HPDE6-E6E7 (cell line): ENCODE results near the gene ZDHHC18.
"Not testable (repeated sequence)": the region's sequence is repeated elsewhere in the genome, so short reads cannot be mapped to it uniquely, and the experiment has no call there.

Experiments
- DNase-seq: peaks from one replicate; pipeline ENCODE4 v3.0.0; 2011; ENCODE audit warnings: missing footprints; ENCODE audit errors: extremely low spot score

Gene ZDHHC18

GRCh38 chr1:26833432-26834405, 7.2 kb downstream of the ZDHHC18 start:
- DNase-seq: no peak

- not testable (repeated sequence) for DNase-seq
Observed at GRCh38 chr1:26837665-26838064, 11.2 kb downstream of the ZDHHC18 start.

- no peak for DNase-seq
Observed at GRCh38 chr1:26838474-26839338, 12.2 kb downstream of the ZDHHC18 start.

- no peak for DNase-seq
Observed at GRCh38 chr1:26839339-26839722, 12.8 kb downstream of the ZDHHC18 start.

GRCh38 chr1:26839779-26840178, 13.3 kb downstream of the ZDHHC18 start:
- DNase-seq: no peak

GRCh38 chr1:26844424-26845196, 18.1 kb downstream of the ZDHHC18 start:
- DNase-seq: no peak

- not testable (repeated sequence) for DNase-seq
Observed at GRCh38 chr1:26847826-26848225, 21.3 kb downstream of the ZDHHC18 start.

GRCh38 chr1:26848499-26848898, 22.0 kb downstream of the ZDHHC18 start:
- no peak for DNase-seq

GRCh38 chr1:26848941-26849774, 22.7 kb downstream of the ZDHHC18 start:
- DNase-seq: peak; percentile 98

- no peak for DNase-seq
Observed at GRCh38 chr1:26851106-26851684, 24.7 kb downstream of the ZDHHC18 start.

GRCh38 chr1:26852701-26853100, 26.2 kb downstream of the ZDHHC18 start:
- DNase-seq: no peak

- DNase-seq: peak; percentile 86
Observed at GRCh38 chr1:26853156-26853555, 26.7 kb downstream of the ZDHHC18 start.

- DNase-seq: no peak
Observed at GRCh38 chr1:26853600-26853999, 27.1 kb downstream of the ZDHHC18 start.

GRCh38 chr1:26854906-26855305, 28.4 kb downstream of the ZDHHC18 start:
- peak; percentile 74 for DNase-seq

GRCh38 chr1:26855636-26856035, 29.1 kb downstream of the ZDHHC18 start:
- no peak for DNase-seq

- no peak for DNase-seq
Observed at GRCh38 chr1:26856181-26856580, 29.7 kb downstream of the ZDHHC18 start.

- no peak for DNase-seq
Observed at GRCh38 chr1:26856604-26857469, 30.3 kb downstream of the ZDHHC18 start.

- DNase-seq: no peak
Observed at GRCh38 chr1:26857473-26858060, 31.1 kb downstream of the ZDHHC18 start.

- DNase-seq: no peak
Observed at GRCh38 chr1:26858160-26858559, 31.7 kb downstream of the ZDHHC18 start.
